ENCODE results near the gene INSYN2B. TPM values are rescaled to one million over a fixed set of nuclear protein-coding genes. Genes with fewer than 3 reads are reported as not detected.

The INSYN2B gene
- polyA plus RNA-seq, 1 experiment, result 2.0 TPM

- ChIA-PET CTCF (interaction anchor here (1.1 to 1.3 kb wide), 4 partner anchors 15 to 149 kb away, joined by 3 to 5 read pairs (median 4); partner anchors contain the start of gene INSYN2B), POLR2A (no interaction called here)
- TF ChIP-seq, protein P1, sequence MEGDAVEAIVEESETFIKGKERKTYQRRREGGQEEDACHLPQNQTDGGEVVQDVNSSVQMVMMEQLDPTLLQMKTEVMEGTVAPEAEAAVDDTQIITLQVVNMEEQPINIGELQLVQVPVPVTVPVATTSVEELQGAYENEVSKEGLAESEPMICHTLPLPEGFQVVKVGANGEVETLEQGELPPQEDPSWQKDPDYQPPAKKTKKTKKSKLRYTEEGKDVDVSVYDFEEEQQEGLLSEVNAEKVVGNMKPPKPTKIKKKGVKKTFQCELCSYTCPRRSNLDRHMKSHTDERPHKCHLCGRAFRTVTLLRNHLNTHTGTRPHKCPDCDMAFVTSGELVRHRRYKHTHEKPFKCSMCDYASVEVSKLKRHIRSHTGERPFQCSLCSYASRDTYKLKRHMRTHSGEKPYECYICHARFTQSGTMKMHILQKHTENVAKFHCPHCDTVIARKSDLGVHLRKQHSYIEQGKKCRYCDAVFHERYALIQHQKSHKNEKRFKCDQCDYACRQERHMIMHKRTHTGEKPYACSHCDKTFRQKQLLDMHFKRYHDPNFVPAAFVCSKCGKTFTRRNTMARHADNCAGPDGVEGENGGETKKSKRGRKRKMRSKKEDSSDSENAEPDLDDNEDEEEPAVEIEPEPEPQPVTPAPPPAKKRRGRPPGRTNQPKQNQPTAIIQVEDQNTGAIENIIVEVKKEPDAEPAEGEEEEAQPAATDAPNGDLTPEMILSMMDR (IDR thresholded peaks at IDR 0.05; ENCODE audit: insufficient read depth, low read depth, low read length), result no peak
- H3K4me3 ChIP-seq (ENCODE audit: low read depth, low read length), result no peak overlapping the region
- no peaks in the 10 kb centered on the region for H3K27me3 ChIP-seq (ENCODE audit: control insufficient read depth, insufficient read depth, low read length)
- DNase-seq (ENCODE audit: low read depth), result no peak
- H3K36me3 ChIP-seq (ENCODE audit: control insufficient read depth, insufficient read depth, low read length), result no peaks in the 10 kb centered on the region
These were observed 128.9 kb downstream of the INSYN2B start for GRCh38 chr5:169851321-169851850.

GRCh38 chr5:169850409-169850808 is 129.9 kb downstream of the INSYN2B start:
- Histone ChIP-seq H3K4me3 (ENCODE audit: low read depth, low read length) (no peak overlapping the region), H3K36me3 (ENCODE audit: control insufficient read depth, insufficient read depth, low read length) (no peaks in the 10 kb centered on the region), H3K27me3 (ENCODE audit: control insufficient read depth, insufficient read depth, low read length) (no peaks in the 10 kb centered on the region)
- CTCF ChIA-PET, result interaction anchor here (0.9 to 1.2 kb wide), 3 partner anchors 12 to 148 kb away, joined by 3 read pairs; partner anchors contain the start of gene INSYN2B
- DNase-seq (ENCODE audit: low read depth), result no peak
- POLR2A ChIA-PET, result interaction anchor here (0.6 kb wide), 1 partner anchor 138 kb away, joined by 3 read pairs; no protein-coding TSS in a partner anchor
- TF ChIP-seq, protein P1 (IDR thresholded peaks at IDR 0.05; ENCODE audit: insufficient read depth, low read depth, low read length), result peak; percentile 13; the same call in 1 of the 2 replicates

DNA sequence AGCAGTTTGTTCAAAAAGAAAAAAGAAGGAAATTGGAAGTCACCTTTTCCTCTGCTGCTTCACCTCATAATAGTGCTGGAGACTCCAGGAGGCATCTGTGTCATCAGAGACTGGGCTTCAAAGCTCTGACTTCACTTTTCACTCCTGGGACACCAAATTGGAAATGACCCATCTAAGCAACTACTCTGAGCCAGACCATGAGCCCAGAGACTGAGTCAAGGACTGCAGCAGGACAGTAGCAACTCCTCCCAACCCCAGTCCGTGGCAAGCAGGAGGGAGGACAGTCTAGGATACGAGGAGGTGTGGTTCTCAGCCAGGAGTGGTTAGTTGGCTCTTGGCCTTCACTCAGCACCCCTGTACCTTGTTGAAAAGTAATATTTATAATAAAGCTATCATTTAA is 131.5 kb downstream of the INSYN2B start:
- TF ChIP-seq, protein P1 (IDR thresholded peaks at IDR 0.05; ENCODE audit: insufficient read depth, low read depth, low read length), result no peak
- Histone ChIP-seq H3K36me3 (ENCODE audit: control insufficient read depth, insufficient read depth, low read length) (no peaks in the 10 kb centered on the region), H3K27me3 (ENCODE audit: control insufficient read depth, insufficient read depth, low read length) (no peaks in the 10 kb centered on the region), H3K4me3 (ENCODE audit: low read depth, low read length) (no peak overlapping the region)
- ChIA-PET POLR2A (no interaction called here), CTCF (interaction anchor here (1.0 kb wide), 1 partner anchor 12 kb away, joined by 3 read pairs; no protein-coding TSS in a partner anchor)
- no peak for DNase-seq (ENCODE audit: low read depth)

- TF ChIP-seq, protein P1 (IDR thresholded peaks at IDR 0.05; ENCODE audit: insufficient read depth, low read depth, low read length), result no peak
- Histone ChIP-seq H3K27me3 (ENCODE audit: control insufficient read depth, insufficient read depth, low read length) (no peaks in the 10 kb centered on the region), H3K4me3 (ENCODE audit: low read depth, low read length) (no peak overlapping the region), H3K36me3 (ENCODE audit: control insufficient read depth, insufficient read depth, low read length) (no peaks in the 10 kb centered on the region)
- ChIA-PET POLR2A (no interaction called here), CTCF (interaction anchor here (1.0 kb wide), 1 partner anchor 11 kb away, joined by 3 read pairs; no protein-coding TSS in a partner anchor)
- DNase-seq (ENCODE audit: low read depth), result no peak
These were observed 132.0 kb downstream of the INSYN2B start for GRCh38 chr5:169848271-169848670.

- no peak for DNase-seq (ENCODE audit: low read depth)
- TF ChIP-seq, protein P1 (IDR thresholded peaks at IDR 0.05; ENCODE audit: insufficient read depth, low read depth, low read length), result no peak
- ChIA-PET POLR2A (no interaction called here), CTCF (interaction anchor here (1.1 kb wide), 1 partner anchor 133 kb away, joined by 4 read pairs; the partner anchor contains the start of gene INSYN2B)
- Histone ChIP-seq H3K27me3 (ENCODE audit: control insufficient read depth, insufficient read depth, low read length) (no peaks in the 10 kb centered on the region), H3K4me3 (ENCODE audit: low read depth, low read length) (no peak overlapping the region), H3K36me3 (ENCODE audit: control insufficient read depth, insufficient read depth, low read length) (no peaks in the 10 kb centered on the region)
These were observed 132.8 kb downstream of the INSYN2B start for GRCh38 chr5:169847519-169847918.

Measured in BJ (cell line).